H9 (cell line): Measurements from ENCODE around the gene C2CD2. TPM values are rescaled to one million over a fixed set of nuclear protein-coding genes. Genes with fewer than 3 reads are reported as not detected.

Experiments
- DNase-seq: peaks from one replicate; pipeline ENCODE4 v3.0.0-alpha.2; 2017
- H2AFZ ChIP-seq: one replicate; pipeline ENCODE4 v1.6.1; 2013; ENCODE audit warnings: mild to moderate bottlenecking, low read length, control low read depth, moderate library complexity
- H2AK5ac ChIP-seq: 2 replicates; pipeline ENCODE4 v1.6.1; 2013; ENCODE audit warnings: low read length, control low read depth, mixed read lengths; ENCODE audit not compliant: insufficient read length
- H2BK120ac ChIP-seq: one replicate; pipeline ENCODE4 v1.6.1; 2013; ENCODE audit warnings: low read depth, mild to moderate bottlenecking, low read length, control low read depth, inconsistent platforms; ENCODE audit not compliant: poor library complexity, severe bottlenecking
- H2BK12ac ChIP-seq: 2 replicates; pipeline ENCODE4 v1.6.1; 2013; ENCODE audit warnings: low read length, control low read depth, mixed read lengths, low read depth; ENCODE audit not compliant: insufficient read length
- H2BK15ac ChIP-seq: 2 replicates; pipeline ENCODE4 v1.6.1; 2013; ENCODE audit warnings: low read depth, low read length, control low read depth
- H2BK20ac ChIP-seq: one replicate; pipeline ENCODE4 v1.6.1; 2013; ENCODE audit warnings: low read depth, mild to moderate bottlenecking, low read length, control low read depth, inconsistent platforms; ENCODE audit not compliant: poor library complexity, severe bottlenecking
- H2BK5ac ChIP-seq: 2 replicates; pipeline ENCODE4 v1.6.1; 2013; ENCODE audit warnings: low read length, control low read depth, mixed read lengths; ENCODE audit not compliant: insufficient read length
- H3K14ac ChIP-seq: 2 replicates; pipeline ENCODE4 v1.6.1; 2013; ENCODE audit warnings: low read length, control low read depth; ENCODE audit not compliant: insufficient read depth
- H3K18ac ChIP-seq: 2 replicates; pipeline ENCODE4 v1.6.1; 2013; ENCODE audit warnings: low read depth, mild to moderate bottlenecking, mixed read lengths, low read length, control low read depth; ENCODE audit not compliant: insufficient read length
- H3K23ac ChIP-seq: 2 replicates; pipeline ENCODE4 v1.6.1; 2013; ENCODE audit warnings: low read length, control low read depth, mixed read lengths, low read depth; ENCODE audit not compliant: insufficient read length
- H3K23me2 ChIP-seq: 2 replicates; pipeline ENCODE4 v1.6.1; 2013; ENCODE audit warnings: low read depth, mild to moderate bottlenecking, mixed read lengths, low read length, control low read depth; ENCODE audit not compliant: insufficient read length, poor library complexity, severe bottlenecking
- H3K27ac ChIP-seq: 2 replicates; pipeline ENCODE4 v1.5.1; 2013; ENCODE audit warnings: low read length, control low read depth, mixed read lengths, low read depth; ENCODE audit not compliant: insufficient read length
- H3K27me3 ChIP-seq: 2 replicates; pipeline ENCODE4 v1.6.1; 2013; ENCODE audit warnings: low read length, control low read depth, inconsistent platforms; ENCODE audit not compliant: insufficient read depth
- H3K4ac ChIP-seq: 2 replicates; pipeline ENCODE4 v1.6.1; 2013; ENCODE audit warnings: low read depth, mild to moderate bottlenecking, control low read depth, inconsistent platforms, low read length, moderate library complexity
- H3K4me1 ChIP-seq: 2 replicates; pipeline ENCODE4 v1.6.1; 2013; ENCODE audit warnings: low read length, control low read depth, inconsistent platforms; ENCODE audit not compliant: insufficient read depth
- H3K4me2 ChIP-seq: 2 replicates; pipeline ENCODE4 v1.6.1; 2013; ENCODE audit warnings: low read length, control low read depth, mixed read lengths; ENCODE audit not compliant: insufficient read length, insufficient read depth
- H3K56ac ChIP-seq: 2 replicates; pipeline ENCODE4 v1.6.1; 2013; ENCODE audit warnings: low read depth, mild to moderate bottlenecking, mixed read lengths, low read length, control low read depth; ENCODE audit not compliant: insufficient read length
- H3K79me1 ChIP-seq: 2 replicates; pipeline ENCODE4 v1.6.1; 2013; ENCODE audit warnings: low read depth, mild to moderate bottlenecking, moderate library complexity, low read length, control low read depth, inconsistent platforms; ENCODE audit not compliant: insufficient read depth, poor library complexity, severe bottlenecking
- H3K79me2 ChIP-seq: 2 replicates; pipeline ENCODE4 v1.6.1; 2013; ENCODE audit warnings: low read length, control low read depth, inconsistent platforms; ENCODE audit not compliant: insufficient read depth
- H3K9ac ChIP-seq: 2 replicates; pipeline ENCODE4 v1.6.1; 2013; ENCODE audit warnings: low read length, control low read depth, mixed read lengths; ENCODE audit not compliant: insufficient read length; ENCODE audit errors: extremely low read depth
- H3K9me3 ChIP-seq: one replicate; pipeline ENCODE4 v1.6.1; 2013; ENCODE audit warnings: low read depth, low read length, inconsistent platforms; ENCODE audit not compliant: control insufficient read depth
- H3T11ph ChIP-seq: one replicate; pipeline ENCODE4 v1.6.1; 2013; ENCODE audit warnings: mild to moderate bottlenecking, low read length, control low read depth, inconsistent platforms
- H4K20me1 ChIP-seq: one replicate; pipeline ENCODE4 v1.6.1; 2013; ENCODE audit not compliant: control insufficient read depth, insufficient read length, insufficient read depth
- H4K5ac ChIP-seq: 2 replicates; pipeline ENCODE4 v1.6.1; 2013; ENCODE audit warnings: low read depth, mild to moderate bottlenecking, mixed read lengths, low read length, control low read depth; ENCODE audit not compliant: insufficient read length
- H4K8ac ChIP-seq: replicated peaks from 2 replicates; pipeline ENCODE4 v1.6.1; 2013; ENCODE audit warnings: low read length, control low read depth, mixed read lengths, low read depth; ENCODE audit not compliant: insufficient read length
- H4K91ac ChIP-seq: 2 replicates; pipeline ENCODE4 v1.6.1; 2013; ENCODE audit warnings: low read depth, mild to moderate bottlenecking, moderate library complexity, mixed read lengths, low read length, control low read depth; ENCODE audit not compliant: insufficient read length
- H3K27ac Mint-ChIP-seq, 3 experiments: 2 replicates in 2 of 3; 3 replicates in 1 of 3; pipeline ENCODE4 v1.8.0; 2020 to 2021; ENCODE audit warnings: mixed read lengths in 3 of 3, mild to moderate bottlenecking in 1 of 3, moderate library complexity in 1 of 3
- H3K27me3 Mint-ChIP-seq: 2 replicates; pipeline ENCODE4 v1.8.0; 2021; ENCODE audit warnings: low read depth, mild to moderate bottlenecking, moderate library complexity, mixed read lengths
- H3K36me3 Mint-ChIP-seq, 3 experiments: 2 replicates in 2 of 3; 3 replicates in 1 of 3; pipeline ENCODE4 v1.8.0; 2020 to 2021; ENCODE audit warnings: low read depth in 3 of 3, mixed read lengths in 3 of 3; ENCODE audit not compliant: insufficient read depth in 1 of 3
- H3K4me1 Mint-ChIP-seq, 2 experiments: 2 replicates each; pipeline ENCODE4 v1.8.0; 2020; ENCODE audit warnings: mixed read lengths in 2 of 2
- H3K4me3 Mint-ChIP-seq, 2 experiments: 2 replicates in 1 of 2; 3 replicates in 1 of 2; pipeline ENCODE4 v1.8.0; 2020 to 2021; ENCODE audit warnings: mild to moderate bottlenecking in 2 of 2, mixed read lengths in 2 of 2, moderate library complexity in 1 of 2
- H3K9me3 Mint-ChIP-seq, 2 experiments: 2 replicates in 1 of 2; 3 replicates in 1 of 2; pipeline ENCODE4 v1.8.0; 2020; ENCODE audit warnings: mild to moderate bottlenecking in 2 of 2, mixed read lengths in 2 of 2, moderate library complexity in 1 of 2
- CTCF ChIP-seq: fragments of 200-600 bp; sonication (generic); conservative IDR thresholded peaks from 3 replicates; pipeline ENCODE4 v1.8.0; 2021; ENCODE audit warnings: antibody characterized with exemption, mild to moderate bottlenecking
- WGBS: extraction: QIAGEN DNeasy Blood & Tissue Kit; methylation state at CpG from one replicate; pipeline ENCODE4 v1.1.7; 2013; ENCODE audit warnings: missing lambda C conversion rate, low lambda C conversion rate, mixed read lengths; ENCODE audit not compliant: insufficient read length; ENCODE audit errors: extremely low coverage; 5-methylcytosine and 5-hydroxymethylcytosine counted together
- total RNA-seq: library from RNA; stranded (reverse); gene quantifications from 2 replicates; pipeline ENCODE4 v1.2.1, GENCODE V29; 2021

The C2CD2 gene
- total RNA-seq, 1 experiment from 2014 or later: 14.6 TPM

GRCh38 chr21:42000908-42001307 lies 47.1 kb upstream of the C2CD2 start:
- DNase-seq: no peak
- H3K27ac ChIP-seq: no peak overlapping the region
- no peak overlapping the region for H2BK5ac ChIP-seq
- no peak overlapping the region for H3K4me2 ChIP-seq
- H2BK120ac ChIP-seq: no peak overlapping the region
- H2BK15ac ChIP-seq: no peak overlapping the region
- H3K14ac ChIP-seq: no peak overlapping the region
- no peak overlapping the region for H4K8ac ChIP-seq
- H3K4me1 Mint-ChIP-seq: no peaks in the 10 kb centered on the region
- no peak overlapping the region for H3K18ac ChIP-seq
- H3K27me3 Mint-ChIP-seq: no peaks in the 10 kb centered on the region
- no peak for TF ChIP-seq CTCF
- H3K79me1 ChIP-seq: peaks cover 5% of the 10 kb centered on the region
- peaks cover 38 to 56% (median 46%) of the 10 kb centered on the region in 3 experiments for H3K36me3 Mint-ChIP-seq
- no peak overlapping the region for H2BK12ac ChIP-seq
- 0 out of 2 replicates have a peak, but pooled peaks cover 3% of the 10 kb centered on the region for H3K79me2 ChIP-seq
- no peaks in the 10 kb centered on the region for H4K20me1 ChIP-seq
- no peak overlapping the region for H3K4me3 Mint-ChIP-seq
- H3K23me2 ChIP-seq: no peaks in the 10 kb centered on the region
- no peak overlapping the region for H2AK5ac ChIP-seq
- H2BK20ac ChIP-seq: no peak overlapping the region
- H3K27me3 ChIP-seq: no peaks in the 10 kb centered on the region
- no peak overlapping the region for H3K23ac ChIP-seq
- no peak overlapping the region for H2AFZ ChIP-seq
- no peak overlapping the region for H3K9ac ChIP-seq
- H4K91ac ChIP-seq: no peak overlapping the region
- H4K5ac ChIP-seq: no peak overlapping the region
- WGBS: no CpG with 5 or more reads among the region's 4 CpGs
- no peaks in the 10 kb centered on the region for H3K4me1 ChIP-seq
- no peak overlapping the region for H3K4ac ChIP-seq
- no peak overlapping the region for H3K27ac Mint-ChIP-seq
- H3T11ph ChIP-seq: no peak overlapping the region
- H3K9me3 ChIP-seq: peaks cover 7% of the 10 kb centered on the region
- no peak overlapping the region for H3K56ac ChIP-seq
- H3K9me3 Mint-ChIP-seq: peaks cover 11 to 18% of the 10 kb centered on the region in 2 experiments
